MM.1S (cell line): Measurements from ENCODE around the gene WDR83.

Experiments
- CTCF ChIP-seq: fragments of 300-600 bp; sonication (generic); IDR thresholded peaks from 2 replicates; pipeline ENCODE4 v1.5.1; 2016; ENCODE audit warnings: antibody characterized with exemption, low read length, mixed read lengths
- EZH2 ChIP-seq: fragments of 300-600 bp; sonication (generic); optimal IDR thresholded peaks from 2 replicates; pipeline ENCODE3; 2017; ENCODE audit warnings: low read depth, mild to moderate bottlenecking, antibody characterized with exemption, low read length, mixed read lengths

GRCh38 chr19:12708641-12709040, 42.0 kb downstream of the WDR83 start:
- TF ChIP-seq CTCF, result no peak
- TF ChIP-seq EZH2, result no peak
